GM21447 (cell line): ENCODE data around the gene ORMDL2.

Source experiments
- ATAC-seq: cut with Tn5 transposase; IDR thresholded peaks from one replicate; pipeline ENCODE4 v1.9.1; 2021; ENCODE audit not compliant: unreplicated experiment

ORMDL2 gene

GRCh38 chr12:55817345-55818139 is at the start of gene ORMDL2, which contains the start of gene SARNP:
Gene ORMDL2 (plus strand): TSS chr12:55818041. CDS start chr12:55819000, 959 bp downstream.
Gene SARNP (minus strand): TSS chr12:55817724. CDS start chr12:55817701, 23 bp downstream.
- peak; percentile 95 for ATAC-seq

GRCh38 chr12:55771736-55772135 is 46.1 kb upstream of the ORMDL2 start:
- ATAC-seq = no peak

- ATAC-seq = no peak
Observed at GRCh38 chr12:55777856-55778255, 40.0 kb upstream of the ORMDL2 start.

- no peak for ATAC-seq
Observed at GRCh38 chr12:55780685-55781084, 37.2 kb upstream of the ORMDL2 start.

- ATAC-seq = no peak
Observed at GRCh38 chr12:55788546-55788945, 29.3 kb upstream of the ORMDL2 start.

GRCh38 chr12:55789171-55789570 is 28.7 kb upstream of the ORMDL2 start:
- ATAC-seq = no peak

GRCh38 chr12:55789893-55790292 is 27.9 kb upstream of the ORMDL2 start:
- ATAC-seq = no peak

- ATAC-seq = no peak
Observed at GRCh38 chr12:55795950-55796349, 21.9 kb upstream of the ORMDL2 start.

- ATAC-seq = no peak
Observed at GRCh38 chr12:55797068-55797467, 20.8 kb upstream of the ORMDL2 start.

- no peak for ATAC-seq
Observed at GRCh38 chr12:55797550-55797949, 20.3 kb upstream of the ORMDL2 start.

- ATAC-seq = no peak
Observed at GRCh38 chr12:55806982-55807381, 10.9 kb upstream of the ORMDL2 start.

- ATAC-seq = no peak
Observed at GRCh38 chr12:55809274-55809673, 8.6 kb upstream of the ORMDL2 start.

- ATAC-seq = no peak
Observed at GRCh38 chr12:55812088-55812487, 5.8 kb upstream of the ORMDL2 start.

GRCh38 chr12:55814257-55814656 is 3.6 kb upstream of the ORMDL2 start:
- no peak for ATAC-seq

GRCh38 chr12:55815473-55815872 is 2.4 kb upstream of the ORMDL2 start:
- no peak for ATAC-seq

GRCh38 chr12:55816881-55817344 is 928 bp upstream of the ORMDL2 start:
- no peak for ATAC-seq

GRCh38 chr12:55818140-55818728 is 393 bp downstream of the ORMDL2 start:
- peak; percentile 28 for ATAC-seq

GRCh38 chr12:55818886-55819285 is 1.0 kb downstream of the ORMDL2 start:
- no peak for ATAC-seq

- no peak for ATAC-seq
Observed at GRCh38 chr12:55820679-55821078, 2.8 kb downstream of the ORMDL2 start.

- no peak for ATAC-seq
Observed at GRCh38 chr12:55822228-55822627, 4.4 kb downstream of the ORMDL2 start.

- ATAC-seq = no peak
Observed at GRCh38 chr12:55823419-55823818, 5.6 kb downstream of the ORMDL2 start.

- no peak for ATAC-seq
Observed at GRCh38 chr12:55824726-55825125, 6.9 kb downstream of the ORMDL2 start.
